Esophagus muscularis mucosa (tissue), 4 donors: Measurements from ENCODE around the gene CT83. TPM values are rescaled to one million over a fixed set of nuclear protein-coding genes. Genes with fewer than 3 reads are reported as not detected.

Experiments
- DNase-seq: peaks from one replicate; pipeline ENCODE4 v3.0.0-alpha.2; 2017; ENCODE audit errors: extremely low spot score
- H3K27ac ChIP-seq, 4 donors: fragments of 200-600 bp; sonication (generic); replicated peaks in 1 of 4; 1 replicate in 3 of 4; 2 replicates in 1 of 4; pipeline ENCODE4 v1.5.1; 2016 to 2019; ENCODE audit warnings: mild to moderate bottlenecking in 1 of 4
- H3K27me3 ChIP-seq, 4 donors: fragments of 200-600 bp; sonication (generic); one replicate each; pipeline versions ENCODE4 v1.5.1 to v1.6.0; 2016 to 2019
- H3K36me3 ChIP-seq, 4 donors: fragments of 200-600 bp; sonication (generic); one replicate each; pipeline ENCODE4 v1.5.1; 2016 to 2019
- H3K4me1 ChIP-seq, 4 donors: fragments of 200-600 bp; sonication (generic); one replicate each; pipeline ENCODE4 v1.5.1; 2016 to 2019
- H3K4me3 ChIP-seq, 4 donors: fragments of 200-600 bp; sonication (generic); 1 replicate in 2 of 4; 2 replicates in 2 of 4; pipeline ENCODE4 v1.5.1; 2016 to 2019; ENCODE audit warnings: mild to moderate bottlenecking in 4 of 4, moderate library complexity in 1 of 4
- H3K9me3 ChIP-seq, 4 donors: fragments of 200-600 bp; sonication (generic); 1 replicate in 3 of 4; 2 replicates in 1 of 4; pipeline ENCODE4 v1.5.1; 2016 to 2019
- CTCF ChIP-seq, 3 experiments: fragments of 200-600 bp in 2 of 3; fragments of 450-650 bp in 1 of 3; sonication (generic) in 2 of 3; IDR thresholded peaks; one replicate each; pipeline ENCODE4 v1.5.1; 2017 to 2019; ENCODE audit warnings: antibody characterized with exemption in 3 of 3, mild to moderate bottlenecking in 2 of 3, moderate library complexity in 1 of 3
- EP300 ChIP-seq: sonication (generic); formaldehyde crosslinking; IDR thresholded peaks from one replicate; pipeline ENCODE4 v1.6.1; 2017; ENCODE audit warnings: antibody characterized with exemption
- POLR2A ChIP-seq: fragments of 450-650 bp; IDR thresholded peaks from one replicate; pipeline ENCODE4 v1.6.1; 2017; ENCODE audit warnings: antibody characterized with exemption, moderate library complexity, mild to moderate bottlenecking, low read depth
- POLR2AphosphoS5 ChIP-seq, 2 donors: sonication (generic); formaldehyde crosslinking; IDR thresholded peaks; one replicate each; pipeline ENCODE4 v1.6.1; 2017; ENCODE audit warnings: antibody characterized with exemption in 2 of 2
- WGBS: methylation state at CpG from one replicate; pipeline ENCODE4 v1.1.5; 2018; 5-methylcytosine and 5-hydroxymethylcytosine counted together
- intact Hi-C: fragments of 100-400 bp; cut with DNase I; formaldehyde crosslinking; loops from one replicate; pipeline ENCODE4 v1.15.1; 2023
- total RNA-seq, 4 donors: library from RNA; depleted of rRNA; stranded (reverse); fragments of >200 nt; gene quantifications; one replicate each; pipeline versions ENCODE4 v1.1.0 to v1.2.1, GENCODE V29; 2016

Gene CT83
- total RNA-seq: not detected

- 77% methylated on average over 18 of the region's 18 CpGs for whole genome bisulfite sequencing
- no peak for DNase-seq
- no peak within 1 kb of the TSS for H3K27ac ChIP-seq
- no peak within 1 kb of the TSS for H3K4me3 ChIP-seq
- no peaks in the 10 kb centered on the region for H3K9me3 ChIP-seq
- no peaks in the 10 kb centered on the region for H3K36me3 ChIP-seq
- no peak for TF ChIP-seq CTCF (IDR thresholded peaks at IDR 0.05)
- no peak for TF ChIP-seq EP300
- no peak for TF ChIP-seq POLR2A
- TF ChIP-seq POLR2AphosphoS5 (IDR thresholded peaks at IDR 0.05): no peak
- intact Hi-C loops: no loop called here
- no peaks in the 10 kb centered on the region for H3K27me3 ChIP-seq
- H3K4me1 ChIP-seq: no peaks in the 10 kb centered on the region
Observed at GRCh38 chrX:116462822-116463221, at the start of gene CT83. CT83 (minus strand) TSS chrX:116462976; CDS start chrX:116462856, 120 bp downstream.

- intact Hi-C loops: no loop called here
- peaks cover 0 to 2% (median 0%) of the 10 kb centered on the region in 4 donors for H3K27me3 ChIP-seq
- H3K36me3 ChIP-seq: no peaks in the 10 kb centered on the region
- no peaks in the 10 kb centered on the region for H3K9me3 ChIP-seq
- H3K4me1 ChIP-seq: no peaks in the 10 kb centered on the region
- no peak overlapping the region for H3K4me3 ChIP-seq
- TF ChIP-seq CTCF (IDR thresholded peaks at IDR 0.05) (no peak), POLR2A (no peak), EP300 (no peak), POLR2AphosphoS5 (IDR thresholded peaks at IDR 0.05) (no peak)
- H3K27ac ChIP-seq: no peak overlapping the region
- DNase-seq: no peak
Observed at GRCh38 chrX:116499780-116500179, 37.0 kb upstream of the CT83 start.

GRCh38 chrX:116493271-116493670 lies 30.5 kb upstream of the CT83 start:
- 46% methylated on average over 2 of the region's 2 CpGs for WGBS
- H3K36me3 ChIP-seq: no peaks in the 10 kb centered on the region
- H3K4me1 ChIP-seq: no peaks in the 10 kb centered on the region
- no peak for DNase-seq
- intact Hi-C loops: no loop called here
- H3K27ac ChIP-seq: no peak overlapping the region
- H3K4me3 ChIP-seq: no peak overlapping the region
- TF ChIP-seq EP300 (no peak), POLR2AphosphoS5 (IDR thresholded peaks at IDR 0.05) (no peak), CTCF (IDR thresholded peaks at IDR 0.05) (no peak), POLR2A (no peak)
- H3K27me3 ChIP-seq: no peaks in the 10 kb centered on the region
- no peaks in the 10 kb centered on the region for H3K9me3 ChIP-seq

DNA sequence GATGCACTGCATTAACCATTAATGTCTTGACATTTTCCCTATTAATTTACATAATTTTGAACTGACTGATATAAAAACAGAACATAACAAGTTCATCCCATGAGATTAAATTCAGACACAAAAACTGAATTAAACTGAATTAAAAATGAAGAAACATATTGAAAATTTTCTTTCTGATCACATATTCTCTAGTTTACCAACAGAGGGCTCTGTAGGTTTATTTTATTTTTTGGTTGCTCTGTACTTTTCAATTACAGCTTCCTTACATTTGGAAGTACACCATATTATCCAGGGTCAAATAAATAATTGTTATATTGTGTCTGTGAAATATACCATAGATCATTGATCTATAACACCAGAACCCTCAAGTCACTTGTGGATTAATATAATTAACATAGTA lies 27.3 kb upstream of the CT83 start:
- intact Hi-C loops: no loop called here
- H3K4me3 ChIP-seq: no peak overlapping the region
- no peak overlapping the region for H3K27ac ChIP-seq
- no peaks in the 10 kb centered on the region for H3K27me3 ChIP-seq
- H3K9me3 ChIP-seq: no peaks in the 10 kb centered on the region
- H3K36me3 ChIP-seq: no peaks in the 10 kb centered on the region
- TF ChIP-seq POLR2A: no peak
- peak; percentile 15 to 32 (median 26) for TF ChIP-seq CTCF (IDR thresholded peaks at IDR 0.05)
- DNase-seq: no peak
- no peaks in the 10 kb centered on the region for H3K4me1 ChIP-seq

DNA sequence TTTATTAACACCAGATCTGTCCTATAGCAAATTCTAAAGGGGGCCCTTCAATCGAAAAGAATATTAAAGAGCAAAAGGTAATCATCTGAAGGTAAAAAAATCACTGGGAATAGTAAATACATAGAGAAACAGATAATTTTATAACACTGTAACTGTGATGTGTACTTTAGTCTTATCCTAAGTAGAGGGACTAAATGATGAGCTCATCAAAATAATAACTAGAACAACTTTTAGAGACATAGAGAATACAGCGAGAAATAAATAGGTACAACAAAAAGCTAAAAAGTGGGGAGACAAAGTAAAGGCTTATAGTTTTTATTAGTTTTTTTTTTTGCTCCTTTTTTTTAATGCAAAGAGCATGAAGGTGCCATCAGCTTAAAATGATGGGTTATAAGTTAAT lies 17.3 kb upstream of the CT83 start:
- TF ChIP-seq POLR2A (no peak), EP300 (no peak), POLR2AphosphoS5 (IDR thresholded peaks at IDR 0.05) (no peak), CTCF (IDR thresholded peaks at IDR 0.05) (no peak)
- Histone ChIP-seq H3K4me1 (no peaks in the 10 kb centered on the region), H3K4me3 (no peak overlapping the region), H3K27ac (no peak overlapping the region), H3K36me3 (no peaks in the 10 kb centered on the region), H3K27me3 (no peaks in the 10 kb centered on the region), H3K9me3 (no peaks in the 10 kb centered on the region)
- no peak for DNase-seq
- intact Hi-C loops: no loop called here
- WGBS: 89% methylated on average over 2 of the region's 2 CpGs
